ENCODE results near the gene SLC35F4. TPM values are rescaled to one million over a fixed set of nuclear protein-coding genes. Genes with fewer than 3 reads are reported as not detected.

Gene SLC35F4
- total and polyA plus RNA-seq, 2 of the 4 experiments (the other 2 are of a cell fraction) = not detected

DNA sequence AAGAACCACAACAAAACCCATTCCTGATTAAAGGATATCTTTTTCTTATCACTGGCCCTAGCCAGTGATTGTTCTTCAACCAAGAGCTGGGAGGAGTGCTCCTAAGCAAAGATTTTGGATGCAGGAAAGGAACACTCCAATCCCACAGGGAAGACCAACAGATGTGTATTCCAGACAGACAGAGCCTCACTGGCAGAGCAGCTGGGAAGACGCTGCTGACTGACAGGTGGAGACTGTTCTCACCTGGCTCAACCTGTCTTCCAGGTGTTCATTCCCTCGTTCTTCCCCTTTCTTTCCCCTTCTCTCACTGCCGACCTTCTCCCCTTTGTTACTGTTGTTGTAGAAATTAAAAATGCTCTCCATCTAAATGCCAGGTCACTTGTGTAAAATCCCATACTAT, 282.5 kb downstream of the SLC35F4 start:
- intact Hi-C loops (cut with micrococcal nuclease) = no loop called here
- no peak overlapping the region for H3K14ac ChIP-seq (replicated peaks; ENCODE audit: low read depth, low read length)
- H3K4me2 ChIP-seq (ENCODE audit: low read depth, low read length) = no peak overlapping the region
- H3K79me1 ChIP-seq (ENCODE audit: low read depth in 1 of 2, low read length in 2 of 2) = no peaks in the 10 kb centered on the region
- peaks cover 2% of the 10 kb centered on the region for H3K9me3 ChIP-seq (ENCODE audit: control insufficient read depth, insufficient read depth, low read length)
- in situ Hi-C loops (cut with MboI; ENCODE audit: low sequenced_read_pairs) = no loop called here
- H3K56ac ChIP-seq (ENCODE audit: extremely low read depth, insufficient read depth, low read length) = no peak overlapping the region
- BruUV-seq (replicated peaks) = no TSS peak
- no peak overlapping the region for H3K4ac ChIP-seq (ENCODE audit: low read depth, low read length)
- no peaks in the 10 kb centered on the region for H3K36me3 ChIP-seq (ENCODE audit: control insufficient read depth, insufficient read depth, low read length)
- no peaks in the 10 kb centered on the region for H4K20me1 ChIP-seq (ENCODE audit: insufficient read depth, low read length)
- CTCF ChIA-PET = interaction anchor here (0.5 kb wide), 1 partner anchor 771 kb away, joined by 4 read pairs; no protein-coding TSS in a partner anchor
- no peak overlapping the region for H4K5ac ChIP-seq (ENCODE audit: low read depth, low read length)
- no peak overlapping the region for H2BK20ac ChIP-seq (ENCODE audit: low read depth, low read length)
- H3K4me3 ChIP-seq (ENCODE audit: insufficient read depth, low read depth, low read length) = no peak overlapping the region
- no peak overlapping the region for H2AK9ac ChIP-seq (replicated peaks; ENCODE audit: low read depth, low read length, poor library complexity)
- H3K18ac ChIP-seq (ENCODE audit: low read depth, low read length) = no peak overlapping the region
- H2BK5ac ChIP-seq (ENCODE audit: low read depth, low read length, poor library complexity, severe bottlenecking) = no peak overlapping the region
- no peak for ATAC-seq (ENCODE audit: low read depth)
- H2AK5ac ChIP-seq (ENCODE audit: low read depth, low read length) = no peak overlapping the region
- TF ChIP-seq BHLHE40 (IDR thresholded peaks at IDR 0.05; ENCODE audit: low read depth, low read length) = no peak
- TF ChIP-seq FOS (IDR thresholded peaks at IDR 0.05; ENCODE audit: low read depth, low read length) = no peak
- TF ChIP-seq, protein P1, sequence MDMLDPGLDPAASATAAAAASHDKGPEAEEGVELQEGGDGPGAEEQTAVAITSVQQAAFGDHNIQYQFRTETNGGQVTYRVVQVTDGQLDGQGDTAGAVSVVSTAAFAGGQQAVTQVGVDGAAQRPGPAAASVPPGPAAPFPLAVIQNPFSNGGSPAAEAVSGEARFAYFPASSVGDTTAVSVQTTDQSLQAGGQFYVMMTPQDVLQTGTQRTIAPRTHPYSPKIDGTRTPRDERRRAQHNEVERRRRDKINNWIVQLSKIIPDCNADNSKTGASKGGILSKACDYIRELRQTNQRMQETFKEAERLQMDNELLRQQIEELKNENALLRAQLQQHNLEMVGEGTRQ (IDR thresholded peaks at IDR 0.05; ENCODE audit: low read depth, low read length) = no peak
- TF ChIP-seq MAFK (IDR thresholded peaks at IDR 0.05; ENCODE audit: low read depth, low read length) = no peak
- TF ChIP-seq SMC3 (IDR thresholded peaks at IDR 0.05; ENCODE audit: low read depth, low read length) = no peak
- no peak for TF ChIP-seq POLR2A (IDR thresholded peaks at IDR 0.05; ENCODE audit: low read depth, low read length)
- TF ChIP-seq MXI1 (IDR thresholded peaks at IDR 0.05; ENCODE audit: borderline replicate concordance, low read depth, low read length) = no peak
- TF ChIP-seq RFX5 (IDR thresholded peaks at IDR 0.05; ENCODE audit: low read depth, low read length) = no peak
- no peak for TF ChIP-seq MAZ (IDR thresholded peaks at IDR 0.05; ENCODE audit: borderline replicate concordance, low read depth, low read length)
- TF ChIP-seq CHD1 (IDR thresholded peaks at IDR 0.05; ENCODE audit: low read depth, low read length) = no peak
- TF ChIP-seq, protein P2, sequence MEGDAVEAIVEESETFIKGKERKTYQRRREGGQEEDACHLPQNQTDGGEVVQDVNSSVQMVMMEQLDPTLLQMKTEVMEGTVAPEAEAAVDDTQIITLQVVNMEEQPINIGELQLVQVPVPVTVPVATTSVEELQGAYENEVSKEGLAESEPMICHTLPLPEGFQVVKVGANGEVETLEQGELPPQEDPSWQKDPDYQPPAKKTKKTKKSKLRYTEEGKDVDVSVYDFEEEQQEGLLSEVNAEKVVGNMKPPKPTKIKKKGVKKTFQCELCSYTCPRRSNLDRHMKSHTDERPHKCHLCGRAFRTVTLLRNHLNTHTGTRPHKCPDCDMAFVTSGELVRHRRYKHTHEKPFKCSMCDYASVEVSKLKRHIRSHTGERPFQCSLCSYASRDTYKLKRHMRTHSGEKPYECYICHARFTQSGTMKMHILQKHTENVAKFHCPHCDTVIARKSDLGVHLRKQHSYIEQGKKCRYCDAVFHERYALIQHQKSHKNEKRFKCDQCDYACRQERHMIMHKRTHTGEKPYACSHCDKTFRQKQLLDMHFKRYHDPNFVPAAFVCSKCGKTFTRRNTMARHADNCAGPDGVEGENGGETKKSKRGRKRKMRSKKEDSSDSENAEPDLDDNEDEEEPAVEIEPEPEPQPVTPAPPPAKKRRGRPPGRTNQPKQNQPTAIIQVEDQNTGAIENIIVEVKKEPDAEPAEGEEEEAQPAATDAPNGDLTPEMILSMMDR (conservative IDR thresholded peaks at IDR 0.05; ENCODE audit: low read depth, low read length) = no peak
- no peak for TF ChIP-seq RAD21 (IDR thresholded peaks at IDR 0.05; ENCODE audit: low read length)
- TF ChIP-seq RCOR1 (IDR thresholded peaks at IDR 0.05; ENCODE audit: insufficient replicate concordance, low read length) = no peak
- TF ChIP-seq NFE2L2 (IDR thresholded peaks at IDR 0.05; ENCODE audit: low read depth, low read length) = no peak
- TF ChIP-seq, protein P3, sequence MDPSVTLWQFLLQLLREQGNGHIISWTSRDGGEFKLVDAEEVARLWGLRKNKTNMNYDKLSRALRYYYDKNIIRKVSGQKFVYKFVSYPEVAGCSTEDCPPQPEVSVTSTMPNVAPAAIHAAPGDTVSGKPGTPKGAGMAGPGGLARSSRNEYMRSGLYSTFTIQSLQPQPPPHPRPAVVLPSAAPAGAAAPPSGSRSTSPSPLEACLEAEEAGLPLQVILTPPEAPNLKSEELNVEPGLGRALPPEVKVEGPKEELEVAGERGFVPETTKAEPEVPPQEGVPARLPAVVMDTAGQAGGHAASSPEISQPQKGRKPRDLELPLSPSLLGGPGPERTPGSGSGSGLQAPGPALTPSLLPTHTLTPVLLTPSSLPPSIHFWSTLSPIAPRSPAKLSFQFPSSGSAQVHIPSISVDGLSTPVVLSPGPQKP (IDR thresholded peaks at IDR 0.05; ENCODE audit: borderline replicate concordance, low read depth, low read length) = no peak
- TF ChIP-seq CEBPB (IDR thresholded peaks at IDR 0.05; ENCODE audit: low read depth, low read length) = no peak
- H4K8ac ChIP-seq (ENCODE audit: low read depth in 2 of 2, low read length in 2 of 2) = no peak overlapping the region
- no CpG with 5 or more reads among the region's 3 CpGs for WGBS, 2 experiments (ENCODE audit: extremely low coverage in 2 of 2, insufficient read length in 1 of 2)
- no peak overlapping the region for H2BK120ac ChIP-seq (ENCODE audit: low read depth, low read length)
- no peak overlapping the region for H4K91ac ChIP-seq (ENCODE audit: insufficient read depth, low read depth, low read length)
- no peak overlapping the region for H2AFZ ChIP-seq (replicated peaks; ENCODE audit: low read length, poor library complexity)
- no peaks in the 10 kb centered on the region for H3K27me3 ChIP-seq (ENCODE audit: control insufficient read depth, insufficient read depth, low read length)
- POLR2A ChIA-PET (ENCODE audit: unreplicated experiment) = no interaction called here
- no peaks in the 10 kb centered on the region for H3K4me1 ChIP-seq (ENCODE audit: control insufficient read depth, insufficient read depth, low read length)
- H3K9ac ChIP-seq (ENCODE audit: low read depth, low read length) = no peak overlapping the region
- dilution Hi-C loops (cut with HindIII; ENCODE audit: low sequenced_read_pairs, unreplicated experiment) = no loop called here
- H3K27ac ChIP-seq (ENCODE audit: insufficient read depth, low read length) = no peak overlapping the region
- no peak overlapping the region for H2BK15ac ChIP-seq (ENCODE audit: low read depth, low read length)
- no peaks in the 10 kb centered on the region for H3K9me1 ChIP-seq (ENCODE audit: insufficient read depth, low read length)
- no peak for DNase-seq
- H3K23ac ChIP-seq (ENCODE audit: low read depth, low read length) = no peak overlapping the region
